ENCODE data around the gene NXPH4. TPM values are rescaled to one million over a fixed set of nuclear protein-coding genes. Genes with fewer than 3 reads are reported as not detected.

NXPH4 gene
- total RNA-seq, 1 donor from 2014 or later: not detected

- H3K27me3 Mint-ChIP-seq (ENCODE audit: insufficient read depth, low read depth): peaks cover 12% of the 10 kb centered on the region
- H3K4me3 ChIP-seq: no peak overlapping the region
- no peak overlapping the region for H3K9ac ChIP-seq
- H3K9me3 ChIP-seq (ENCODE audit: low read depth): no peaks in the 10 kb centered on the region
- no peak overlapping the region for H3K4me3 Mint-ChIP-seq
- H3K27me3 ChIP-seq: no peaks in the 10 kb centered on the region
- H3K27ac Mint-ChIP-seq: no peak overlapping the region
- no peaks in the 10 kb centered on the region for H3K79me2 ChIP-seq (ENCODE audit: low read depth)
- peaks cover 32% of the 10 kb centered on the region for H3K36me3 Mint-ChIP-seq
- H4K20me1 ChIP-seq (ENCODE audit: low read depth): no peaks in the 10 kb centered on the region
- H3K36me3 ChIP-seq: no peaks in the 10 kb centered on the region
- H3K27ac ChIP-seq: no peak overlapping the region
- TF ChIP-seq, protein P1, sequence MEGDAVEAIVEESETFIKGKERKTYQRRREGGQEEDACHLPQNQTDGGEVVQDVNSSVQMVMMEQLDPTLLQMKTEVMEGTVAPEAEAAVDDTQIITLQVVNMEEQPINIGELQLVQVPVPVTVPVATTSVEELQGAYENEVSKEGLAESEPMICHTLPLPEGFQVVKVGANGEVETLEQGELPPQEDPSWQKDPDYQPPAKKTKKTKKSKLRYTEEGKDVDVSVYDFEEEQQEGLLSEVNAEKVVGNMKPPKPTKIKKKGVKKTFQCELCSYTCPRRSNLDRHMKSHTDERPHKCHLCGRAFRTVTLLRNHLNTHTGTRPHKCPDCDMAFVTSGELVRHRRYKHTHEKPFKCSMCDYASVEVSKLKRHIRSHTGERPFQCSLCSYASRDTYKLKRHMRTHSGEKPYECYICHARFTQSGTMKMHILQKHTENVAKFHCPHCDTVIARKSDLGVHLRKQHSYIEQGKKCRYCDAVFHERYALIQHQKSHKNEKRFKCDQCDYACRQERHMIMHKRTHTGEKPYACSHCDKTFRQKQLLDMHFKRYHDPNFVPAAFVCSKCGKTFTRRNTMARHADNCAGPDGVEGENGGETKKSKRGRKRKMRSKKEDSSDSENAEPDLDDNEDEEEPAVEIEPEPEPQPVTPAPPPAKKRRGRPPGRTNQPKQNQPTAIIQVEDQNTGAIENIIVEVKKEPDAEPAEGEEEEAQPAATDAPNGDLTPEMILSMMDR (IDR thresholded peaks at IDR 0.05): no peak
- TF ChIP-seq EZH2phosphoT487 (IDR thresholded peaks at IDR 0.05) (no peak), EZH2 (IDR thresholded peaks at IDR 0.05) (no peak)
- no peaks in the 10 kb centered on the region for H3K4me1 ChIP-seq
- DNase-seq (ENCODE audit: low spot score): no peak
- H3K4me1 Mint-ChIP-seq: no peaks in the 10 kb centered on the region
- no peak overlapping the region for H2AFZ ChIP-seq (replicated peaks)
- no peaks in the 10 kb centered on the region for H3K9me3 Mint-ChIP-seq
- no peaks in the 10 kb centered on the region for H3F3A ChIP-seq (ENCODE audit: low read depth)
- no peak overlapping the region for H3K4me2 ChIP-seq
These were observed 26.6 kb upstream of the NXPH4 start for GRCh38 chr12:57190037-57190436.

DNA sequence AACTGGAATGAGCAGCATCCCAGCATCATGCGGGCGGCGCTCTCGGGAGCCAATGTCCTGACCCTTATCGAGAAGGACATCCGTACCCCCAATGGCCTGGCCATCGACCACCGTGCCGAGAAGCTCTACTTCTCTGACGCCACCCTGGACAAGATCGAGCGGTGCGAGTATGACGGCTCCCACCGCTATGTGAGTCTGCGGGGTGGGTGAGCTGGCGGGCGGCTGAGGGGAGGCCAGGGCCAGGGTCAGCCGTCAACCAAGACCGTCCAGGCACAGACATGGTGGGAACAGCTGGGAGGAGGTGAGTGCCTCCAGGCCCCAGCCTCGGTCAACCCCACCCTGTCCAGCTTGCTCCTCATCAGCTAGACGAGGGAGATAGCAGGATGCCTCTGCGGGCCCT is 25.8 kb upstream of the NXPH4 start:
- Mint-ChIP-seq H3K9me3 (no peaks in the 10 kb centered on the region), H3K4me1 (no peaks in the 10 kb centered on the region), H3K36me3 (peaks cover 34% of the 10 kb centered on the region), H3K4me3 (no peak overlapping the region), H3K27me3 (ENCODE audit: insufficient read depth, low read depth) (peaks cover 12% of the 10 kb centered on the region), H3K27ac (no peak overlapping the region)
- H4K20me1 ChIP-seq (ENCODE audit: low read depth): no peaks in the 10 kb centered on the region
- no peaks in the 10 kb centered on the region for H3K4me1 ChIP-seq
- H3K4me2 ChIP-seq: no peak overlapping the region
- no peak overlapping the region for H2AFZ ChIP-seq (replicated peaks)
- no peak for TF ChIP-seq EZH2 (IDR thresholded peaks at IDR 0.05)
- TF ChIP-seq, protein P1 (IDR thresholded peaks at IDR 0.05): no peak
- TF ChIP-seq EZH2phosphoT487 (IDR thresholded peaks at IDR 0.05): no peak
- no peaks in the 10 kb centered on the region for H3K27me3 ChIP-seq
- no peaks in the 10 kb centered on the region for H3K9me3 ChIP-seq (ENCODE audit: low read depth)
- no peaks in the 10 kb centered on the region for H3K36me3 ChIP-seq
- no peaks in the 10 kb centered on the region for H3K79me2 ChIP-seq (ENCODE audit: low read depth)
- no peak overlapping the region for H3K27ac ChIP-seq
- no peak overlapping the region for H3K9ac ChIP-seq
- H3K4me3 ChIP-seq: no peak overlapping the region
- H3F3A ChIP-seq (ENCODE audit: low read depth): no peaks in the 10 kb centered on the region
- no peak for DNase-seq (ENCODE audit: low spot score)

DNA sequence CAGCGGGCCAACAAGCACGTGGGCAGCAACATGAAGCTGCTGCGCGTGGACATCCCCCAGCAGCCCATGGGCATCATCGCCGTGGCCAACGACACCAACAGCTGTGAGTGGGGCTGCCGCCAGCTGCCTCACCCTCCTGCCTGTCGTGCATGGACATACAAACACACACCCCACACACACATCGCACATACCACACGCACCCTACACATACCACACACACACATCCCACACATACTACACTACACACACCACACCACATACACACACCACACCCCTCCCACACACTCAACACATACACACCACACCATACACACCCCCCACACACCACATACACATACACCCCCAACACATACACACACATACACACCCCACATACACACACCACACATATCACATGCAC is 25.2 kb upstream of the NXPH4 start:
- H3K79me2 ChIP-seq (ENCODE audit: low read depth): no peaks in the 10 kb centered on the region
- no peak for DNase-seq (ENCODE audit: low spot score)
- H3K27me3 ChIP-seq: no peaks in the 10 kb centered on the region
- H3K9me3 ChIP-seq (ENCODE audit: low read depth): no peaks in the 10 kb centered on the region
- no peak overlapping the region for H2AFZ ChIP-seq (replicated peaks)
- H3K9me3 Mint-ChIP-seq: no peaks in the 10 kb centered on the region
- H3K27ac Mint-ChIP-seq: no peak overlapping the region
- H3K4me1 ChIP-seq: no peaks in the 10 kb centered on the region
- no peaks in the 10 kb centered on the region for H3K36me3 ChIP-seq
- H3K4me3 ChIP-seq: no peak overlapping the region
- no peak overlapping the region for H3K27ac ChIP-seq
- H3K4me3 Mint-ChIP-seq: no peak overlapping the region
- TF ChIP-seq, protein P1 (IDR thresholded peaks at IDR 0.05): no peak
- TF ChIP-seq EZH2 (IDR thresholded peaks at IDR 0.05): no peak
- no peak for TF ChIP-seq EZH2phosphoT487 (IDR thresholded peaks at IDR 0.05)
- H3K9ac ChIP-seq: no peak overlapping the region
- H3K27me3 Mint-ChIP-seq (ENCODE audit: insufficient read depth, low read depth): peaks cover 12% of the 10 kb centered on the region
- peaks cover 30% of the 10 kb centered on the region for H3K36me3 Mint-ChIP-seq
- no peaks in the 10 kb centered on the region for H4K20me1 ChIP-seq (ENCODE audit: low read depth)
- H3F3A ChIP-seq (ENCODE audit: low read depth): no peaks in the 10 kb centered on the region
- no peak overlapping the region for H3K4me2 ChIP-seq
- no peaks in the 10 kb centered on the region for H3K4me1 Mint-ChIP-seq

All from neural progenitor cell (in vitro differentiated cells).